Measurements from ENCODE around the gene GJB1. TPM values are rescaled to one million over a fixed set of nuclear protein-coding genes. Genes with fewer than 3 reads are reported as not detected.
"Not testable (repeated sequence)": the region's sequence is repeated elsewhere in the genome, so short reads cannot be mapped to it uniquely, and the experiment has no call there.

GJB1 gene
- total and polyA plus RNA-seq, 2 donors (not counting 1 experiment from before 2014, with no cell fraction given), result not detected

- Histone ChIP-seq H3K27ac (ENCODE audit: insufficient read depth, low read length) (no peak overlapping the region), H3K36me3 (ENCODE audit: control insufficient read depth, insufficient read depth, low read length) (no peaks in the 10 kb centered on the region), H3K9ac (ENCODE audit: insufficient read depth, low read length) (no peak overlapping the region), H3K79me2 (ENCODE audit: control insufficient read depth, insufficient read depth, low read length) (no peaks in the 10 kb centered on the region), H4K20me1 (ENCODE audit: control insufficient read depth, extremely low read depth, insufficient read depth, low read length) (no peaks in the 10 kb centered on the region), H2AFZ (ENCODE audit: low read length) (no peak overlapping the region), H3K4me1 (ENCODE audit: control insufficient read depth, extremely low read depth, insufficient read depth, low read length) (no peaks in the 10 kb centered on the region), H3K27me3 (ENCODE audit: control insufficient read depth, insufficient read depth, low read length) (no peaks in the 10 kb centered on the region), H3K4me2 (ENCODE audit: extremely low read depth, insufficient read depth, low read length) (no peak overlapping the region), H3K9me3 (ENCODE audit: control insufficient read depth, insufficient read depth, low read depth, low read length) (no peaks in the 10 kb centered on the region), H3K4me3 (replicated peaks in 1 of 4; ENCODE audit: control extremely low read depth in 1 of 4, insufficient read depth in 1 of 4, low read depth in 3 of 4, low read length in 4 of 4) (no peak overlapping the region)
- no peak for DNase-seq (ENCODE audit: low read depth in 2 of 2)
- no peak for TF ChIP-seq EZH2 (IDR thresholded peaks at IDR 0.05; ENCODE audit: low read length, missing control alignments)
- TF ChIP-seq, protein P1, sequence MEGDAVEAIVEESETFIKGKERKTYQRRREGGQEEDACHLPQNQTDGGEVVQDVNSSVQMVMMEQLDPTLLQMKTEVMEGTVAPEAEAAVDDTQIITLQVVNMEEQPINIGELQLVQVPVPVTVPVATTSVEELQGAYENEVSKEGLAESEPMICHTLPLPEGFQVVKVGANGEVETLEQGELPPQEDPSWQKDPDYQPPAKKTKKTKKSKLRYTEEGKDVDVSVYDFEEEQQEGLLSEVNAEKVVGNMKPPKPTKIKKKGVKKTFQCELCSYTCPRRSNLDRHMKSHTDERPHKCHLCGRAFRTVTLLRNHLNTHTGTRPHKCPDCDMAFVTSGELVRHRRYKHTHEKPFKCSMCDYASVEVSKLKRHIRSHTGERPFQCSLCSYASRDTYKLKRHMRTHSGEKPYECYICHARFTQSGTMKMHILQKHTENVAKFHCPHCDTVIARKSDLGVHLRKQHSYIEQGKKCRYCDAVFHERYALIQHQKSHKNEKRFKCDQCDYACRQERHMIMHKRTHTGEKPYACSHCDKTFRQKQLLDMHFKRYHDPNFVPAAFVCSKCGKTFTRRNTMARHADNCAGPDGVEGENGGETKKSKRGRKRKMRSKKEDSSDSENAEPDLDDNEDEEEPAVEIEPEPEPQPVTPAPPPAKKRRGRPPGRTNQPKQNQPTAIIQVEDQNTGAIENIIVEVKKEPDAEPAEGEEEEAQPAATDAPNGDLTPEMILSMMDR (conservative IDR thresholded peaks at IDR 0.05 in 1 of 2, IDR thresholded peaks at IDR 0.05 in 1 of 2; ENCODE audit: low read depth in 1 of 2, low read length in 2 of 2), result no peak
Observed at GRCh38 chrX:71269801-71270395, 46.9 kb downstream of the GJB1 start.

GRCh38 chrX:71272313-71272712 is 49.3 kb downstream of the GJB1 start:
- H3K79me2 ChIP-seq (ENCODE audit: control insufficient read depth, insufficient read depth, low read length); H3K4me1 ChIP-seq (ENCODE audit: control insufficient read depth, extremely low read depth, insufficient read depth, low read length); H3K9me3 ChIP-seq (ENCODE audit: control insufficient read depth, insufficient read depth, low read depth, low read length); H3K9ac ChIP-seq (ENCODE audit: insufficient read depth, low read length); H3K27me3 ChIP-seq (ENCODE audit: control insufficient read depth, insufficient read depth, low read length); H3K4me3 ChIP-seq (replicated peaks in 1 of 4; ENCODE audit: control extremely low read depth in 1 of 4, insufficient read depth in 1 of 4, low read depth in 3 of 4, low read length in 4 of 4); H4K20me1 ChIP-seq (ENCODE audit: control insufficient read depth, extremely low read depth, insufficient read depth, low read length); DNase-seq (ENCODE audit: low read depth in 2 of 2); H2AFZ ChIP-seq (ENCODE audit: low read length); H3K36me3 ChIP-seq (ENCODE audit: control insufficient read depth, insufficient read depth, low read length); H3K4me2 ChIP-seq (ENCODE audit: extremely low read depth, insufficient read depth, low read length); H3K27ac ChIP-seq (ENCODE audit: insufficient read depth, low read length): not testable (repeated sequence)

Other genes with a start within 250 kb of the GJB1 start
- 50.3 and 80.8 TPM in 2 replicates for gene SNX12, start 154.9 kb upstream of the GJB1 start, total RNA-seq
- 84.6 and 84.7 TPM in 2 replicates for gene SNX12, start 154.9 kb upstream of the GJB1 start, polyA plus RNA-seq
- gene FOXO4, start 127.4 kb upstream of the GJB1 start, total RNA-seq, result 6.9 and 7.4 TPM in 2 replicates
- 1.5 and 2.3 TPM in 2 replicates for gene FOXO4, start 127.4 kb upstream of the GJB1 start, polyA plus RNA-seq
- gene CXorf65, start 116.5 kb upstream of the GJB1 start, total RNA-seq, result not detected in 2 replicates
- gene CXorf65, start 116.5 kb upstream of the GJB1 start, polyA plus RNA-seq, result not detected in 2 replicates
- not detected in 2 replicates for gene IL2RG, start 111.6 kb upstream of the GJB1 start, total RNA-seq
- not detected in 2 replicates for gene IL2RG, start 111.6 kb upstream of the GJB1 start, polyA plus RNA-seq
- 17.5 and 33.2 TPM in 2 replicates for gene MED12, start 104.6 kb upstream of the GJB1 start, total RNA-seq
- gene MED12, start 104.6 kb upstream of the GJB1 start, polyA plus RNA-seq, result 6.4 and 7.2 TPM in 2 replicates
- 0.51 and 0.83 TPM in 2 replicates for gene NLGN3, start 78.4 kb upstream of the GJB1 start, total RNA-seq
- 0.41 and 0.71 TPM in 2 replicates for gene NLGN3, start 78.4 kb upstream of the GJB1 start, polyA plus RNA-seq
- gene ZMYM3, start 30.9 kb downstream of the GJB1 start, total RNA-seq, result 9.2 and 16.8 TPM in 2 replicates
- gene ZMYM3, start 30.9 kb downstream of the GJB1 start, polyA plus RNA-seq, result 13.4 and 16.3 TPM in 2 replicates
- 316 and 355 TPM in 2 replicates for gene NONO, start 60.4 kb downstream of the GJB1 start, total RNA-seq
- 165 and 291 TPM in 2 replicates for gene NONO, start 60.4 kb downstream of the GJB1 start, polyA plus RNA-seq
- gene ITGB1BP2, start 78.5 kb downstream of the GJB1 start, total RNA-seq, result 0.51 and 0.66 TPM in 2 replicates
- gene ITGB1BP2, start 78.5 kb downstream of the GJB1 start, polyA plus RNA-seq, result 0.62 and 1.8 TPM in 2 replicates
- 45.2 and 49.0 TPM in 2 replicates for gene TAF1, start 143.1 kb downstream of the GJB1 start, total RNA-seq
- gene TAF1, start 143.1 kb downstream of the GJB1 start, polyA plus RNA-seq, result 15.4 and 19.3 TPM in 2 replicates

Data from fibroblast of lung (primary cell).